ENCODE data around the gene CDH12.

The CDH12 gene

DNA sequence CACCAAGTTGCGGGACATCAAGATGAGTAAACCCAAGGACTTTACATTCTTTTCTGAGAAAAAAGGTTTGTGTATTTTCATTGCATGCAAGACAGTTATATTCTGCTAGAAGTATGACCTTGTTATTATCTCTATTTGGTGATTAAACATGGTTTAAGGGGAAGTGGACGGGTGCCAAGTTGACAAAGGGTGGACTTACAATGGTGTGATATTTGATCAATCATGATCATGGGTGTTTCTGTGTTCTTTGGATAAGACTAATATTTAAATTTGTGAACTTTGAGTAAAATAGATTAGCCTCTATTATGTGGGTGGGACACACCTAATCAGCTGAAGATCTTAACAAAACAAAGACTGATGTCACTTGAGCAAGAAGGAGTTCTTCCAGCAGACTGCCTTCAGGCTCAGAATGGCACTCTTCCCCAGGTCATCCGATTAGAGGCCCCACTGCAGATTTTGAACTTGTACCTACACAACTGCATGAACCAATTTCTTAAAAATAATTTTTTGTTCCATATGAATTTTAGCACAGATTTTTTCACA is 782.9 kb downstream of the CDH12 start:
- TF ChIP-seq, protein P1, sequence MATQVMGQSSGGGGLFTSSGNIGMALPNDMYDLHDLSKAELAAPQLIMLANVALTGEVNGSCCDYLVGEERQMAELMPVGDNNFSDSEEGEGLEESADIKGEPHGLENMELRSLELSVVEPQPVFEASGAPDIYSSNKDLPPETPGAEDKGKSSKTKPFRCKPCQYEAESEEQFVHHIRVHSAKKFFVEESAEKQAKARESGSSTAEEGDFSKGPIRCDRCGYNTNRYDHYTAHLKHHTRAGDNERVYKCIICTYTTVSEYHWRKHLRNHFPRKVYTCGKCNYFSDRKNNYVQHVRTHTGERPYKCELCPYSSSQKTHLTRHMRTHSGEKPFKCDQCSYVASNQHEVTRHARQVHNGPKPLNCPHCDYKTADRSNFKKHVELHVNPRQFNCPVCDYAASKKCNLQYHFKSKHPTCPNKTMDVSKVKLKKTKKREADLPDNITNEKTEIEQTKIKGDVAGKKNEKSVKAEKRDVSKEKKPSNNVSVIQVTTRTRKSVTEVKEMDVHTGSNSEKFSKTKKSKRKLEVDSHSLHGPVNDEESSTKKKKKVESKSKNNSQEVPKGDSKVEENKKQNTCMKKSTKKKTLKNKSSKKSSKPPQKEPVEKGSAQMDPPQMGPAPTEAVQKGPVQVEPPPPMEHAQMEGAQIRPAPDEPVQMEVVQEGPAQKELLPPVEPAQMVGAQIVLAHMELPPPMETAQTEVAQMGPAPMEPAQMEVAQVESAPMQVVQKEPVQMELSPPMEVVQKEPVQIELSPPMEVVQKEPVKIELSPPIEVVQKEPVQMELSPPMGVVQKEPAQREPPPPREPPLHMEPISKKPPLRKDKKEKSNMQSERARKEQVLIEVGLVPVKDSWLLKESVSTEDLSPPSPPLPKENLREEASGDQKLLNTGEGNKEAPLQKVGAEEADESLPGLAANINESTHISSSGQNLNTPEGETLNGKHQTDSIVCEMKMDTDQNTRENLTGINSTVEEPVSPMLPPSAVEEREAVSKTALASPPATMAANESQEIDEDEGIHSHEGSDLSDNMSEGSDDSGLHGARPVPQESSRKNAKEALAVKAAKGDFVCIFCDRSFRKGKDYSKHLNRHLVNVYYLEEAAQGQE (IDR thresholded peaks at IDR 0.05; ENCODE audit: insufficient replicate concordance, low read depth) = no peak
- no peak for TF ChIP-seq POLR2AphosphoS5 (IDR thresholded peaks at IDR 0.05; ENCODE audit: low read depth)
- TF ChIP-seq, protein P2, sequence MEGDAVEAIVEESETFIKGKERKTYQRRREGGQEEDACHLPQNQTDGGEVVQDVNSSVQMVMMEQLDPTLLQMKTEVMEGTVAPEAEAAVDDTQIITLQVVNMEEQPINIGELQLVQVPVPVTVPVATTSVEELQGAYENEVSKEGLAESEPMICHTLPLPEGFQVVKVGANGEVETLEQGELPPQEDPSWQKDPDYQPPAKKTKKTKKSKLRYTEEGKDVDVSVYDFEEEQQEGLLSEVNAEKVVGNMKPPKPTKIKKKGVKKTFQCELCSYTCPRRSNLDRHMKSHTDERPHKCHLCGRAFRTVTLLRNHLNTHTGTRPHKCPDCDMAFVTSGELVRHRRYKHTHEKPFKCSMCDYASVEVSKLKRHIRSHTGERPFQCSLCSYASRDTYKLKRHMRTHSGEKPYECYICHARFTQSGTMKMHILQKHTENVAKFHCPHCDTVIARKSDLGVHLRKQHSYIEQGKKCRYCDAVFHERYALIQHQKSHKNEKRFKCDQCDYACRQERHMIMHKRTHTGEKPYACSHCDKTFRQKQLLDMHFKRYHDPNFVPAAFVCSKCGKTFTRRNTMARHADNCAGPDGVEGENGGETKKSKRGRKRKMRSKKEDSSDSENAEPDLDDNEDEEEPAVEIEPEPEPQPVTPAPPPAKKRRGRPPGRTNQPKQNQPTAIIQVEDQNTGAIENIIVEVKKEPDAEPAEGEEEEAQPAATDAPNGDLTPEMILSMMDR (IDR thresholded peaks at IDR 0.05; ENCODE audit: insufficient read depth, low read length) = no peak
- TF ChIP-seq SPI1 (IDR thresholded peaks at IDR 0.05; ENCODE audit: borderline replicate concordance, low read depth) = no peak
- TF ChIP-seq GABPA (IDR thresholded peaks at IDR 0.05; ENCODE audit: low read depth) = no peak
- H3K27me3 ChIP-seq (ENCODE audit: insufficient read depth, poor library complexity, severe bottlenecking) = no peaks in the 10 kb centered on the region
- no peak overlapping the region for H3K27ac ChIP-seq (replicated peaks)
- no peak overlapping the region for H3K4me3 ChIP-seq (replicated peaks; ENCODE audit: insufficient read depth, low read length)
- DNase-seq (ENCODE audit: low read depth in 1 of 2, low spot score in 1 of 2) = no peak

DNA sequence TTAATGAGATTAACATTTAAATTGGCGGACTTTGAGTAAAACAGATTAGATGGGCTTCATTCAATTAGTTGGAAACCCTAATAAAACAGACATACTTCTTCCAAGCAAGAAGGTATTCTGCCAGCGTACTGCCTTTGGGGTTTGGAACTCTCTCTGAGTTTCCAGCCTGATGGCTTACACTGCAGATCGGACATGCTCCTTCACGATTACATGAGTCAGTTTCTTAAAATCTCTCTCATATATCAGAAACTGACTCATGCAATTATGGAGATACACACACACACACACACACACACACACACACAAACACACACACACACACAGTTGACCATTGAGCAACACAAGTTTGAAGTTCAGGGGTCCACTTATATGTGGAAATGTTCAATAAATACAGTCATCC is 789.4 kb downstream of the CDH12 start:
- no peak overlapping the region for H3K4me3 ChIP-seq (replicated peaks; ENCODE audit: insufficient read depth, low read length)
- no peak for TF ChIP-seq GABPA (IDR thresholded peaks at IDR 0.05; ENCODE audit: low read depth)
- TF ChIP-seq SPI1 (IDR thresholded peaks at IDR 0.05; ENCODE audit: borderline replicate concordance, low read depth) = no peak
- no peak for TF ChIP-seq POLR2AphosphoS5 (IDR thresholded peaks at IDR 0.05; ENCODE audit: low read depth)
- TF ChIP-seq, protein P1 (IDR thresholded peaks at IDR 0.05; ENCODE audit: insufficient replicate concordance, low read depth) = no peak
- TF ChIP-seq, protein P2 (IDR thresholded peaks at IDR 0.05; ENCODE audit: insufficient read depth, low read length) = no peak
- H3K27me3 ChIP-seq (ENCODE audit: insufficient read depth, poor library complexity, severe bottlenecking) = no peaks in the 10 kb centered on the region
- no peak overlapping the region for H3K27ac ChIP-seq (replicated peaks)
- DNase-seq (ENCODE audit: low read depth in 1 of 2, low spot score in 1 of 2) = no peak

- H3K27ac ChIP-seq (replicated peaks) = no peak overlapping the region
- TF ChIP-seq GABPA (IDR thresholded peaks at IDR 0.05; ENCODE audit: low read depth) = no peak
- no peak for TF ChIP-seq SPI1 (IDR thresholded peaks at IDR 0.05; ENCODE audit: borderline replicate concordance, low read depth)
- TF ChIP-seq, protein P2 (IDR thresholded peaks at IDR 0.05; ENCODE audit: insufficient read depth, low read length) = no peak
- TF ChIP-seq POLR2AphosphoS5 (IDR thresholded peaks at IDR 0.05; ENCODE audit: low read depth) = no peak
- TF ChIP-seq, protein P1 (IDR thresholded peaks at IDR 0.05; ENCODE audit: insufficient replicate concordance, low read depth) = no peak
- H3K4me3 ChIP-seq (replicated peaks; ENCODE audit: insufficient read depth, low read length) = no peak overlapping the region
- no peak for DNase-seq (ENCODE audit: low read depth in 1 of 2, low spot score in 1 of 2)
- no peaks in the 10 kb centered on the region for H3K27me3 ChIP-seq (ENCODE audit: insufficient read depth, poor library complexity, severe bottlenecking)
Observed at GRCh38 chr5:22058620-22059019, 794.5 kb downstream of the CDH12 start.
